HT-29 (cell line): ENCODE measurements around the gene GPHN. TPM values are rescaled to one million over a fixed set of nuclear protein-coding genes. Genes with fewer than 3 reads are reported as not detected.

Experiments
- DNase-seq: peaks from one replicate; pipeline ENCODE4 v3.0.0-alpha.2; 2015; ENCODE audit warnings: low spot score
- total RNA-seq: library from RNA; depleted of rRNA; stranded (reverse); fragments of >200 nt; shearing (Covaris generic); gene quantifications from 2 replicates; pipeline ENCODE4 v1.2.3, GENCODE V29; 2014

The GPHN gene
- total RNA-seq, 1 experiment from 2014 or later: 13.5 TPM

DNA sequence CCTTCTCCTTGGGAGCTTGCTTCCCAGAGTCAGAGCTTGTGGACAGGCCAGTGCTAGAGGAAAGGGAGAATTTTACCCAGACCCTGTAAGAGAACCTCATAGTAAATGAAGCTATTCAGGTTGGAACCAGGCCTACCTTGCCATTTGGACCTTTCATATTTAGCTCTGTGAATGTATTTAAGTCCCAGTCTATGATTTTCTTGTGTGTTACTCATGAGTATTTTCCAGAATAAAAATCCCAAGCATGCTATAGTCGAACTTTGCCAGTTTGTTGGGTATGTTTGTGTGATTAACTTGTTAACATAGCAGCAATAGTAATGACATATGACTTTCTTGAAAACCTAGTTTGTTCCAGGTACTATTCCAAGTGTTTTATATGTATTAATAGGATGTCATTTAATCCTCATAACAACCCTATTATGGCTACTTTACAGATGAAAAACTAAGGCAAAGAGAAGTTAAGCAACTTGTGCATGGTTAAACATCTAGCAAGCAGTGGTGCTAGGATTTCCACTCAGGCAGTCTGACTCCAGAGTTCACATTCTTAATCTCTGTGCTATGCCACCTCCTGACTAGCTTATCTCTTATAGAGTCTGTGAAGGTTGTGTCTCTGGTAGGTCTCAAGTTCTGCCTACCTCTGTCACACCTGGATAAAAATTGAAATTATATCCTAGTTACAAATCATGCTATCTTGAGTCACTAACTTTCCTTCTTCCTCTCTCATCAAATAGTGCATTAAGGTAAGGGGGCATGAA is 633.4 kb downstream of the GPHN start:
- DNase-seq: no peak

GRCh38 chr14:67151082-67151666 is 643.2 kb downstream of the GPHN start:
- no peak for DNase-seq

GRCh38 chr14:67158566-67158965 is 650.6 kb downstream of the GPHN start:
- no peak for DNase-seq

- DNase-seq: no peak
Observed at GRCh38 chr14:67162385-67162784, 654.4 kb downstream of the GPHN start.

DNA sequence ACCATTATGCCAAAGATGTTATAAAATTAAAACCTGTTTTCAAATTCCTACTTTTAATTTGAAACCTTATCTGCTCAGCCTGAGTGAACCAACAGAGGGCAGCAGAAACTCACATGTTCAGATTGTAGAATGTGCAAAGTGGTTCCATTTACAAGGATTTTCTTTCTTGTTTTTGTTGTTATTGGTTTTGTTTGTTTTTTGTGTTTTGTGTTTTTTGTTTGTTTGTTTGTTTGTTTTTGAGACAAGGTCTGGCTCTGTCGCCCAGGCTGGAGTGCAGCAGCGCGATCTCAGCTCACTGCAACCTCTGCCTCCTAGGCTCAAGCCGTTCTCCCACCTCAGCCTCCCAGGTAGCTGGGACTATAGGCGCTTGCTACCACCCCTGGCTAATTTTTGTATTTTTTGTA is 658.5 kb downstream of the GPHN start:
- DNase-seq: peak; percentile 43

DNA sequence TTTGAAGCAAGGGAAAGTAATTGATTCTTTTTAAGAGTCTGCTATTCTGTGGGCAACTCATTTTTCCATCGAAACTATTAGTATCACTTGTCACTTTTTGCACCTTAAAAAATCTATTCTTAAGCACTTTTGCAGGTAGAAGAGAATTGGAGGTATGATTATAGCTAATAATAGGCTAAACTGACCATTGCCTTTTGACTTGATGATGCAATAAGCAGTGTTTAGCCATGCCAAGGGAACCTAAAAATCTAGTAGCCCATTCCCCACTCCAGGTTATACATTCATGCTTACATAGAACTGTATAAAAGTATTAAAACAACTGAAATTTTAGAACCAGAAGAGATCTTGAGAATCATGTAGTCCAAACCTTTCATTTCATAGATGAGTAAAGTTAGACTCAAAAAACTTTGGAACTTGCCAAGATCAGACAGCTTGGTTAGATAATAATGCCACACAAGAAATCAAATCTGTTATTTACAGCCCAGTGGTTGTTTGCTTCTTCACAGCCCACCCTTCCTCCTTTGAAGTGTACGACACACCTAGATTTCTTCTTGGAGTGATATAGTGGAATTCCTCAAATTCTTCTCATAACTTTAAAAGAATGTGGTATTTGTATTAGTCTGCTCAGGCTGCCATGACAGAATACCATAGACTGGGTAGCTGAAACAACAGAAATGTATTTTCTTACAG is 659.6 kb downstream of the GPHN start:
- DNase-seq: no peak

GRCh38 chr14:67168110-67168441 is 660.1 kb downstream of the GPHN start:
- DNase-seq: no peak

DNA sequence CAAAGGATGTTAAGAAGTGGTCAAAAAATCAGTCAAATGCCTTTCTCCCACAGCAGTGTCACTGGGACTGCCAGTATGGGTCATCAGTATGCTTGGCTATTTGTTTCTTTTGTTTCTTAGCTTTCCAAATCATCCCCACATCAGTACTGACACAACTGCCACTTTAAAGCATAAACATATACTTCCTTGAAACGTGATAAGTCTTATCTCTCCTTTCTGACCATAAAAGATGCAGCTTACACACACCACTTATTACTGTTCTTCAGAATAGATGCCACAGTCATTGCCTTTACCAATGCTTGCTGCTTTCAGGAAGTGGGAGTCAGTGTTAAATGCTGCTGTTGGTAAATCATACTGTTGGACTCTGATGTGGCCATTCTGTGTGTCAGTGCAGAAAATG is 662.7 kb downstream of the GPHN start:
- no peak for DNase-seq

DNA sequence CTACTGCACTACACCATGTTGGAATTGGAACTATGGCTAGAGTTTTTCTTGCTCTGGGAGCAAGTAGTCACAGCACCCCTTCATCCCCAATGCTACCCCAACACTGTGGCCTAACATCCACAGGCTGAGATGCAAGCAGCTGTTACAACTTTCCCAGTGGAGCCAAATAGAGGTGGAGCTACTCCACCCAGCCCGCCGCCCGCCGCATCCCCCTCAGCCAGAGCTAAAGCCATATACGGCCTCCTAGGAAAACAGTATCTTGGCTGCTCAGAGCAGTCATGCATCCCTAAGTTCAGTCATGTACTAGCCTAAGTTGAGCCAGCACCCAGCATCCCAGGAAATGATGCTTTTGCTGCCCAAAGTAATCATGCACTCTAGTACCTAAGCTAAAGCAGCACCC is 664.1 kb downstream of the GPHN start:
- no peak for DNase-seq

- DNase-seq: no peak
Observed at GRCh38 chr14:67172520-67172919, 664.6 kb downstream of the GPHN start.

DNA sequence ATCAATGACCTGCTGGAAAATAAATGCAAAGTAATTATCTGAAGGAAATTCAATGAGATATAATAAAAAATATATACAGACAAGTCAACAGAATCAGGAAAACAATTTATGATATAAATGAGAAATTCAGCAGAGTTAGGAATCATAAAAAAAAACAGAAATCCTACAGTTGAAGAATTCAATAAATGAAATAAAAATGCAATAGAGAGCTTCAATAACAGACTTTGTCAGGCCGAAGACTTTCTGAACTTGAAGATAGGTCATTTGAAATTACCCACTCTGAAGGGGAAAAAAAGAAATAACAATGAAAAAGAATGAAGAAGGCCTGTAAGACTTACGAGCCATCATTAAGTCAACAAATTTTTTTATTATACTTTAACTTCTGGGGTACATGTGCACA is 665.8 kb downstream of the GPHN start:
- DNase-seq: no peak

DNA sequence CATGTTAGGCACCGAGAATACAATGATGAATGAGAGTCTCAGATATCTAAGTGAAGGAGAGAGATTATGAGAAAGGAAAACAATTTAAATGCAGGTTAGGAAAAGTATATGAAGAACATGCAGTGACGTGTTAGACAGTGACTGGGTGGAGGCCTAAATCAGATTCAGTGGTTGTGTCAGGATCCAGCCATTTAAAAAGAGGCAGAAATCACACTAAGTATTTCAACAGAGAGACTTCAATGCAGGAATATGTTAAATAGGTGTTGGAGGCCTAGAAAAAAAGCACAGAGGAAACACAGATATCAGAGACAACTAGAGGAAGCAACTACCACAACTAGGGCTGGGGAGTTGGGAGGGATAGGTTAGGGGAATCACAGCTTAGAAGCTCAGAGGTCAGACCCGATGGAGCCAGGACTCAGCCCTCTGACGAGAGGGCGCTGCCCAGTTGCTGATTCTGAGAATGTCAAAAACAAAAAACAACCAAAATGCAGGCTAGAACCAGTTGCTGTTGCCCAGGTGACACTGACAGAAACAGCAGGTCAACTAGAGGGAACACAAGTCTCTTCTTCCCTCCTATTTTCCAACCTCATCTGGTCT is 678.3 kb downstream of the GPHN start:
- DNase-seq: no peak

DNA sequence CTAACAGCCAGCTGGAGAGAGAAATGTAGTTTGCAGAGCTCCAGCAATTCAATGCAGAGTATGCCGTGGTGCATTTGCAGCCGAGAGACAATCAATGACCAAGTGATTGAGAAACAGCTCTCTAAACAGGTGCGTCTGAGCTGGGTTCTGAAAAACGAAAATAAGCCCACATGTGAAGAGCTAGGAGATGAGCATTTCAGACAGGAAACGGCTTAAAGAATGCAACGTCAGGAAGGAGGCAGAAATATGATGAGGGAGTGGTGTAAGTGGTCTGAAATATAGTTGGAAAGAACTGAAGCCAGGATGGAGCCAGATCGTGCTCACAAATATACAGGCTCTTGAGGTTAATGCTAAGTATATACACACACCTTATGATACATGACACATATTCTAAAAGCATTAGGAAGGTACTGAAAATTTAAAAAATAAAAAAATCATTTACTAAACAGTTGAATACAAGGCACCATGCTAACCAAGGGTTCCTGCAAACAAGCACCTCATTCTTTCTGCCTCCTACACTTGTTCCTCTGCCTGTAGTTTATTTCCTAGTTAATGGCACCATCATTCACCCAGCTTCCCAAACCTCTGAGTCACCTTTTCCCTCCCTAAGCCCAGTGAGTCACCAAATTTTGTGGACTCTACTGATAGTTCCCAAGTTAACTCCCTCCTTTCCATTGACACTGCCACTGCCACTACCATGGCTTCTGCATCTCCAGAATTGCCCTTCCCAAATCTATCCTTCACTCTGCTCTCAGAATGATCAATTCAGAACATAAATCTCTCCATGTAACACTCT is 679.0 kb downstream of the GPHN start:
- peak; percentile 45 for DNase-seq

DNA sequence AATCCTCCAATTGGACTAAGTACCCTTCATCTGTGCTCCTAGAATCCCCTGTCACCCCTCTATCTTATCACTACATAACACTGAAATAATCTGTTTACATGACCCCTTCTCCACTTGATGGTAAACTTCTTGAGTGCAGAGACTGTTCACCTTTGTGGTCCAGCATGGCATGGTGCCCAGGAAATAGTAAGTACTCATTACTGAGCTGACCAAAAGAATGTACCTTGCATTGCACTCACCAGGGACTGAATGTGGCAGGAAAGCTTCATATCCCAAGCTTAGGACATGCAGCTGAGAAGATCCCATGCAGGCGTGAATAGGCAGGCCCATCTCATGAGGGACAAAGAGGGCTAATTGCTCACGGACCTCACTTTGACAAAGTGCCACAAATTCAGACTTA is 679.9 kb downstream of the GPHN start:
- peak; percentile 73 for DNase-seq

- DNase-seq: no peak
Observed at GRCh38 chr14:67188326-67188725, 680.4 kb downstream of the GPHN start.

DNA sequence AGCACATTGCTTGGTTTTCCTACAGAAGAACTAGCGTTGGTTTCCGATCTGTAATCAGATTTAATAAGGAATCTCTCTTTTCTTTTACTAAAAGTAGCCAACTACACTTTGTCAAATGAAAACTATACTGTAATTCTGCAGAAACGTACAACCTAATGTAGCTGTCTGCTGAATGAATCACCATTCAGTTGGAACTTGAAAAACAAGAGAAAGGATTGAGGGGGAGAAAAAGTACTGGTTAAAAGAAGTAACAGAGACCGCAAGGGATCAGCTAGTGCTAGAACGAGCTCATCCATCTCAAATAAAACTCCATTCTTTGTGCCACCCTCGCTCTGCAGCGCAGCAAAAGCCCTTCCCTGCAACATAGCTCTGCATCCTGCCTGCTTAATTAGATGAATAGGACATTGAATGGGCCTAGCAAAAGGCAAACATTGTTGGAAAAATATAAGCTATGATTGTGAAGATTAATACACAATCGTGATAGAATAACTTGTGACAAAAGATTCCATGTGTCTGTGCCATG is 683.9 kb downstream of the GPHN start:
- DNase-seq: no peak

- DNase-seq: no peak
Observed at GRCh38 chr14:67192366-67192765, 684.4 kb downstream of the GPHN start.

GRCh38 chr14:67195279-67195678 is 687.3 kb downstream of the GPHN start:
- no peak for DNase-seq

- DNase-seq: no peak
Observed at GRCh38 chr14:67199016-67199415, 691.1 kb downstream of the GPHN start.

DNA sequence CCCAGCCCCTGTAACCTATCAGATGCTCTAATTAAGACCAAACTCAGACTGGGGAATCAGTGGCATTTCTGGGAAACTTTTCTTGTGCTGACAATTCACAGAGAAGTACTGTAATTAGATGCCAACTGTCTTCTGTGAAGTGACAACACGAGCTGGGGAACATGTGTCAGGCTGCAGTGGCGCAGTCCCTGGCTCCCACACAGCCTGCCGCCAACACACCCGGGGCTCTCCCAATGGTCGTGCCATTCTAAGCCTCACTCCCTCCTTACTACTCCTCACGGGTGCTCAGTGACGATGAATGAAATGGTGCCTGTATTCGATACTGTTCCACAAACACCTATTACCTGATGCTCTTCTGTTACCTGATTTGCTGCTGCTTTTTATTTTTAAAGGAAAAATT is 699.9 kb downstream of the GPHN start:
- DNase-seq: no peak

GRCh38 chr14:67218126-67218525 is 710.2 kb downstream of the GPHN start:
- DNase-seq: no peak
